T-helper 2 cell (primary cell): ENCODE results near the gene SOX10.
"Not testable (repeated sequence)": the region's sequence is repeated elsewhere in the genome, so short reads cannot be mapped to it uniquely, and the experiment has no call there.

Experiments used
- DNase-seq, 5 experiments: peaks; one replicate each; pipeline versions ENCODE4 v3.0.0 to v3.0.0-alpha.2; 2012 to 2022

SOX10 gene

DNA sequence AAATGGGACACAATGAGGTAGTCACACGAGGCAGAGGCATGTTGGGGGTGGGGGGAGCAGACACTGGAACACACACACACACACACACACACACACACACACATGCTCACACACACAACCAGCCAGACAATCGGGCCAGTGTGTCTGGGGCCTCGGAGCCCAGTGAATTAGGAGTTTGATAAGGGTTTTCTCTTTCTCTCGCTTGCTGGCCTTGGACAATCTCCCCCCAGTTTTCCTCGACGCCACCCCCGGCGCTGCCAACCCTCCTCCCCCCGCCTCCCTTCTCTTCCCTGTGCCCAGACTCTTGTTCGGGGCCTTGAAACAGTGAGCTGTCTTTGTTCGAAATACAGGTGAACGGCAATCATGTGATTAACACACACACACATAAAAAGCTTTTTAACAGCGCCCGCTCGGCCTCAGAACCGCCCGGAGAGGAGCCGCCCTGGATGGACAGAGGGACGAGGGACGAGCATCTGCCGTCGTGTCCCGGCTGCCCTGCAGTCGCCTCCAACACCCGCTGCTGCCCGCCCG, 1.5 kb upstream of the SOX10 start:
- DNase-seq = no peak

- no peak for DNase-seq
Observed at GRCh38 chr22:37985050-37985585, 763 bp upstream of the SOX10 start.

DNA sequence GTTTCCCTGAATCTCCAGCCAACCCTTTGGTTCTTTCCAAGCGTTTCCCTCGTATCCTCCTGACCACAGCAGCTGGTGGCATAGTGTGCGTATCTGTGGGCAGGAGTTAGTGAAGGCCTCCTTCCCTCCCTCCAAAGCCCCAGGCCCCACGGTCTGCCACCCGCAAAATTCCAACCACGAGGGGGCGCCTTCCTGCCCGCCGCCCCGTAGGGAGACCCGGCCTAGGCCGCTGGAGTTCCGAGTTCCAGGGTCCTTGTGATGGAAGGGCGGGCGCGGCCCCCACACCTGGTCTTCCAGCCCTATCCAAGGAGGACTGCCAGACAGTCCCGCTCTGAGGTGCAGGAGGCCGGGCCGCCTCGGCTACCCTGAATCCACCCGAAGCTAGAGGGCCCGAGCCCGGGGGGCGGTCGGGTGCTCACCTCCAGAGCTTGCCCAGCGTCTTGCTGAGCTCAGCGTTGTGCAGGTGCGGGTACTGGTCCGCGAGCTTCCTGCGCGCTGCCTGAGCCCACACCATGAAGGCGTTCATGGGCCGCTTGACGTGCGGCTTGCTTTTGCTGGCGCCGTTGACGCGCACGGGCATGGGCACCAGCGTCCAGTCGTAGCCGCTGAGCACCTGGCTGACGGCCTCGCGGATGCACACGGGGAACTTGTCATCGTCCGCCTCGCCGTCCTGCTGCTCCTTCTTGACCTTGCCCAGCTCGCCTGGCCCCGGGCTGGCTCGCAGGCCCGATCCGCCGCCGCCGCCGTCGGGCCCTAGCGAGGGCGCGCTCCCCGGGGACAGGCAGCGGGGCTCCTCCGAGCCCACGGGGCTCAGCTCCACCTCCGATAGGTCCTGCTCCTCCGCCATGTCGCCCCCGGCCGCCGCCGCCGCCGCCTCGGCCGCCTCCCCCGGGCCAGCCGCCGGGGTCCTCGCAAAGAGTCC, 1.2 kb downstream of the SOX10 start:
- no peak for DNase-seq

DNA sequence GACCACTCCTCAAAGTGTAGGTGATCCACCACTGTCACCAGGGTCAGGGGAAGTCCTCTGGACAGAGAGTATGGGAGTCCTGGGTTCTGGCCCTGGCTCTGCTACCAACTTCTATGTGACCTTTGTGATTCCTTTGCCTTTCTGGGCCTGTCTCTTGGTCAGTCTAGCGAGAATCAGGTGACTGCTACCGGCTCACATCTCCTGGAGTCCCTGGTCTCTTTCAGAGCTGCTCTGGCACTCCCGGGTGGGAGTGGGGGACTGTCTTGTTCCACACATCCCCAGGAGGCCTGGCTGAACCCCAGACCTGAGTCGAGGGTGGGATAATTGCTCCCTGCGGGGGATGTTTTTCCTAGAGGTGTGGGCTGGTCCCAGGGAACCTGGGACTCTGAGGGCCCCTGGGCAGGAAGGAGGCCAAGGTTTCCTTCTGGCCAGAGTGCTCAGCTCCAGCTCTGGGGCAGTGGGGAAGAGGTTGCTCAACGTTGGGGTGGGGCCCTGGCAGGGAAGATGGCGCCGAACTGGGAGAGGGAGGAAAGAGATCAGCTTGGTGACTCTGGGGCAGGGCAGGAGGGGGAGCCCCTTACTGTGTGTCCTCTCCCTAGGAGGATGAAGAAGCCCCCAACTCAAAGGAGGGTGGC, 2.1 kb downstream of the SOX10 start:
- no peak for DNase-seq

DNA sequence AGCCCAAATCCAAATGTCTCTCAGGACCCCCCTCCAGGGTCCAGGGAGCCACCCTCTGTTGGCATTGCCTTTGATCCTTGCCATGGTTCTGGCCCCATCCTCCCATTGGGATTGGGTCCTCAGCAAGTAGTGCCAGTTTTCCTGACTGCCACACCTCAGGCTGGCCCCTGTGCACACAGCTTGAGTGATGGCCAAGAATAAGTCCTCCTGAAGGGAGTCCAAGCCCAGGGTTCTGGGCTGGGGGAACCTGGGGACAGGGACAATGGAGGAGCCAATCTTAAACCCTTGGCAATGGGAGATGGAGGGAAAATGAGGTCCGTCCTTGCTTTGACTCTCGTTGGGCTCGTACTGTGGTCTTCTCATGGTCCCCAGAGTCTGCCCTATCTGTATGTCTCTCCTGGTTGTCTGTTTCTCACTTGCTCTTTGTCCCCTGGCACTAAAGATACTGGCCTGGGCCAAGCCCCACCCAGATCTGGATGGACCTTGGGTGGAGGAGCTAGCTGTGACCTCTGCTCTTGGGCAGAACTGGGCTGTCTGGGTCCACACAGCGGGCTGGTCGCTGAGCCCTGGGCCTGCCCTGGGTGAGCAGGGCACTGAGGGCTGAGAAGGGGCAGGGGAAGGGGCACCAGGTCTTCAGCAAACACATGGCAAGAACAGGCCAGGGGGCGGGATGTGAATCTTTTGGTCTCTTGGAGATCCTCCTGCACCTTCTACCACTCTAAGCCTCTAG, 2.9 kb downstream of the SOX10 start:
- no peak for DNase-seq

- no peak for DNase-seq
Observed at GRCh38 chr22:37979782-37980181, 4.6 kb downstream of the SOX10 start.

DNA sequence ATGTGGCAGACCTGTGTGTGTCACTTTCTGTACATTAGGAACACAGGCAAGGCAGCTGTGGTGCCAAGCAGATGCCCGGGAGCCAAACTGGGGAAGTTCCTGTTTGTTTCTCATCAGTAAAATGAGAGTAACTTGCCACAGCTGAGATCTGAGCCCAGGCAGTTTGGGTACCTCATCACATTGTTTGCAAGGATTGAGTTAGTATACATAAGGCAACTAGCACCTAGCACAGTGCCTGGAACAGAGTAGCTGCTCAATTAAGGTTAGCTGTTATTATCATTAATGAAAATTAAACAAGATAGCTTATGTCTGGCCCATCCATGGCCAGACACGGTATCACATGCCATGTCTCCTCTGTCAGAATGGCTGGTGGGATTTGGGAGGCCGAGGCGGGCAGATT, 7.8 kb downstream of the SOX10 start:
- DNase-seq = no peak

DNA sequence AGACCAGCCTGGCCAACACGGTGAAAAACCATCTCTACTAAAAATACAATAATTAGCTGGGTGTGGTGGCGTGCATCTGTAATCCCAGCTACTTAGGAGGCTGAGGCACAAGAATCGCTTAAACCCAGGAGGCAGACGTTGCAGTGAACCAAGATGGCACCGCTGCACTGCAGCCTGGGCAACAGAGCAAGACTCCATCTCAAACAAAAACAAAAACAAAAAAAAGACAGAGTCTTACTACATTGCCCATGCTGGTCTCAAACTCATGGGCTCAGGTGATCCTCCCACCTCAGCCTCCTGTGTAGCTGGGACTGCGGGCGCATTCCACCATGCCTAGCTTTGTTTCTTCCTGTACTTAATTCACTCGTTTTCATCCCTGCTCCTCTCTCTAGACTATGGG, 8.3 kb downstream of the SOX10 start:
- not testable (repeated sequence) for DNase-seq

- DNase-seq = no peak
Observed at GRCh38 chr22:37975153-37975552, 9.2 kb downstream of the SOX10 start.

GRCh38 chr22:37973271-37974170, 10.8 kb downstream of the SOX10 start:
- no peak for DNase-seq

DNA sequence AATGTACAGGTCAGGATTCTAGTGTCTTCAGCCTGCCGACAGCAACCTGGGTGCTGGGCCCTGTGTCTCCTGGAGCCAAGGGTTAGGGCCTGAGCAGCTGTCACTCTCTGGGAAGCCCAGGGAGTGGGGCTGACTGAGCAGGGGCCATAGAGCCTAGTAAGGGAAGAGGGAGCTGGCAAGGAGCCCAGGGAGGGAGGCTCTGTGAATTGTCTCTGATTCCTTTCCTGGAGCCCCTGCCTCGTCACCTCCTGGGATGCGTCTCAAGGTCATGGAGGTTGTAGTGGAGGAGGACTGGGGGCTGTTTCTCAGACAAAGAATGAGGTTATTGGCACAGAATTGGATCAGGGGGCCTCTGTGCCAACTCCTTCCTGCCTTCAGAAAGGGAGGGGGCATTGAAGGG, 11.8 kb downstream of the SOX10 start:
- no peak for DNase-seq

- DNase-seq = no peak
Observed at GRCh38 chr22:37971475-37972434, 12.6 kb downstream of the SOX10 start.

GRCh38 chr22:37970864-37971263, 13.5 kb downstream of the SOX10 start:
- no peak for DNase-seq

GRCh38 chr22:37968452-37969251, 15.7 kb downstream of the SOX10 start:
- no peak for DNase-seq

DNA sequence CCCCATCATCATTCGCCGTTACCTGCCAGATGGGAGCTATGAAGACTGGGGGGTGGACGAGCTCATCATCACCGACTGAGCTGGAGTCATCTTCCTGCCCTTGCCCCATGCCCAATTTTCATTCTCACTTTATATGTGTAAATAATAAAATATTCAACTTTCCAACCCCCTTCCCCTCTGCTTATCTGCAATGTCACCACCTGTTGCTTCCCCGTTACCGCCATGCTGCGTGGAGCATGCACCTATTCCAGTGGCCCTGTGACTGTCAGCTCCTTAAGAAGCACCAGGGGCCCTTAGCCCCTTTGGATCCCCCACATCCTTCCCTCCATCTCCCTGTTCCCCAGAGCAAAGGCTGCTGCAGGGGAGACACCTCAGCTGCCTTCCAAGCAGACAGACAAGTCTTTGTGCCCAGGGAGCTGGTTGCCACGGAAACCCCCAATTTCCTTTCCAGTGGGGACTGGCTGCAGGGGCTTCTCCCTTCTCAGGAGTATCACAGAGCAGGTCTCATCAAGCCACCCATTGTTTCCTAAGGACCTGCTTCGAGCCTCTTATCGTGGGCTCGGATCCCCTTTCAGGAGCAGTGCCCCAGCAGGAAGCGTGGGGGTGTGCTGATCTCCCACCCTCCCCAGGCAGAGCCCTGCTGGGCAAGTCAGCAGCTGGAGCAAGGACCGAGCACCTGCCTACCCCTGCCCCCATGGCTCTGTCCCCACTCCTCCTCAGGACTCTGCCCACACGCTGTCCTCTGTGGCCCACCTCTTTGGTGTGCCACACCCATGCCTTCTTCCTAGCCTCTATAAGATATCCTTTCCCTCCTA, 16.5 kb downstream of the SOX10 start:
- no peak for DNase-seq

DNA sequence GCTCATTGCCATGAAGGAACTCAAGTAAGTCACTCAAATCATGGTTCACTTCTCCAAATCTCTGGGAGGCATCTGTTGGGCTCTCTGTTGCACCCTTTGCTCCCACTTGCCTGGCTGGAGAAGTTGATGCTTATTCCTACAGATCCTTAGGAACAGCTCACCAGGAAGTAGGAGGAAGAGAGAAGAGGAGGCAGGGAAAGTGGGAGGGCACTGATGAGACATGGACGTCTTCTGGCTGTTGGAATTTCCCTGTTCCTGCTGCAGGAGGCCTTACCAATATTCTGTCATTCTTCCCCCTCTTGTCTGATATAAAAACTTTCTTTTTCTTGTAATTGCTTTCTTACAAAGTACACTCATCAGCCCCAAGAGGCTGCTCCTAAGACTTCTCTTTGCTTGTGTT, 17.2 kb downstream of the SOX10 start:
- DNase-seq = no peak

- no peak for DNase-seq
Observed at GRCh38 chr22:37965940-37966664, 18.3 kb downstream of the SOX10 start.

- no peak for DNase-seq
Observed at GRCh38 chr22:37961062-37961461, 23.3 kb downstream of the SOX10 start.
